ENCODE results near the gene BCAS4. TPM values are rescaled to one million over a fixed set of nuclear protein-coding genes. Genes with fewer than 3 reads are reported as not detected.

Gene BCAS4
- total and polyA plus RNA-seq, 8 donors: 2.9 to 8.2 (median 6.8) TPM

- Histone ChIP-seq H3K36me3 (no peaks in the 10 kb centered on the region), H3K4me3 (no peak overlapping the region), H3K27me3 (no peaks in the 10 kb centered on the region), H3K4me1 (peaks cover 0 to 12% of the 10 kb centered on the region in 2 donors), H3K9me3 (no peaks in the 10 kb centered on the region), H3K27ac (peak overlapping the region in 1 of 2 donors; percentile 28)
- DNase-seq (no peak), ATAC-seq (no peak)
- no peak for TF ChIP-seq CTCF (IDR thresholded peaks at IDR 0.05)
- intact Hi-C loops (cut with DNase I): no loop called here
Measured at GRCh38 chr20:50817776-50818172, 22.9 kb downstream of the BCAS4 start.

GRCh38 chr20:50819349-50819748 is 24.5 kb downstream of the BCAS4 start:
- ATAC-seq: no peak
- Histone ChIP-seq H3K9me3 (no peaks in the 10 kb centered on the region), H3K27me3 (no peaks in the 10 kb centered on the region), H3K36me3 (no peaks in the 10 kb centered on the region), H3K27ac (no peak overlapping the region), H3K4me3 (no peak overlapping the region), H3K4me1 (peaks cover 0 to 12% of the 10 kb centered on the region in 2 donors)
- TF ChIP-seq CTCF (IDR thresholded peaks at IDR 0.05): no peak
- intact Hi-C loops (cut with DNase I): no loop called here
- no peak for DNase-seq

DNA sequence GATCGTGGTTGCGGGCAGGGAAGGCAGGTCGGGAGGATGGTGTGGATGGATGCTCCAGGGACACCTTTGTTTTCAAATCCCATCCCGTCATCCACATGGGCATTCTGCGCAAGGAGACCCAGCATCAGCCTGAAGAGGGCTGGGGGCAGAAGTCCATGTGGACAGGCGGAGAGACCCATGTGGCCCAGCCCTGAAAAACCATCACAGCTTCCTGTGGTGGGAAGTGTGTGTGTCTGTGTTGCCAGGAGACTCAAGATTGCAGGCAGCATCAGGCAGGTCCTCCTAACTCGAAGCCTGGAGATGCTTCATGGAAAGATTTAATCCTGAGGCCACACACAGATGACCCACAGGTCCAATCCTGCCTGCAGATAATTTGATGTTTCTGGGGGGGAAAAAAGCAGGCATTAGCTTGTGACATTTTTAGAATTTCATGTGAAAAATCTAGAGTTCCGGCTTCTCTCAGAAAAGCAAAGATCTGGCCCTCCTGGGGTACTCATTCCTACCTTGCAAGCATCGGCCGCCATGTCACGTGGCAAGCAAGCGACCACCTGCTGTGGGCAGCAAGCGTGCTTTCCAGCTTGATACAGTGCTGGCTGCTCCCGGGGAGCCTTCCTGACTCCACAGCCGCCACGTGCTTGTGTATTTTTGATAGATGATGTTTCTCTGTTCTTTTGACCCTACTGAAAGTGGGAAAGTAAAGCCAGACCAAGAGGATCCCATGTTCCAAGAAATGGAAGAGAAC is 25.8 kb downstream of the BCAS4 start:
- H3K9me3 ChIP-seq: no peaks in the 10 kb centered on the region
- ATAC-seq (no peak), DNase-seq (no peak)
- intact Hi-C loops (cut with DNase I): no loop called here
- no peaks in the 10 kb centered on the region for H3K36me3 ChIP-seq
- H3K27me3 ChIP-seq: no peaks in the 10 kb centered on the region
- no peak for TF ChIP-seq CTCF (IDR thresholded peaks at IDR 0.05)
- no peak overlapping the region for H3K27ac ChIP-seq
- peaks cover 0 to 12% of the 10 kb centered on the region in 2 donors for H3K4me1 ChIP-seq
- no peak overlapping the region for H3K4me3 ChIP-seq

- no peaks in the 10 kb centered on the region for H3K36me3 ChIP-seq
- DNase-seq (no peak), ATAC-seq (no peak)
- H3K27ac ChIP-seq: no peak overlapping the region
- H3K27me3 ChIP-seq: no peaks in the 10 kb centered on the region
- H3K9me3 ChIP-seq: no peaks in the 10 kb centered on the region
- intact Hi-C loops (cut with DNase I): no loop called here
- no peak for TF ChIP-seq CTCF (IDR thresholded peaks at IDR 0.05)
- H3K4me1 ChIP-seq: peaks cover 0 to 12% of the 10 kb centered on the region in 2 donors
- H3K4me3 ChIP-seq: no peak overlapping the region
Measured at GRCh38 chr20:50821257-50821921, 26.5 kb downstream of the BCAS4 start.

DNA sequence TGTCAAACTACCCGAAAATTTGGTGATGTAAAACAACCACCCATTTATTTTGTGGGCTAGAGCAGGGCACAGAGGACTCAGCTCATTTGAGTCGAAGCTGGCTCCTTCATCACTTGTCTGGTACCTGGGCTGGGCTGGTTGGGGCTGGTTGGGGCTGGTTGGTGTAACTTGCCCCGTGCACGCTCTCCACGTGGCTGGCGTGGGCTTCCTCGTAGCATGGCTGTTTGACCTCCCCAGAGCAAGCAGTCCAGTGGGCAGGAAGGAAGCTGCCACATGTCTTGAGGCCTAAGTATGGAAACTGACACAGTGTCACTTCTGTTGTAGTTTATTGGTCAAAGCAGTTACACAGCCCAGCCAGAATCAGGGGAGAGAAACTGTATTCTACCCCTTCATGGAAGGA is 27.1 kb downstream of the BCAS4 start:
- Histone ChIP-seq H3K36me3 (no peaks in the 10 kb centered on the region), H3K4me1 (peaks cover 0 to 12% of the 10 kb centered on the region in 2 donors), H3K27me3 (no peaks in the 10 kb centered on the region), H3K9me3 (no peaks in the 10 kb centered on the region), H3K4me3 (no peak overlapping the region), H3K27ac (no peak overlapping the region)
- TF ChIP-seq CTCF (IDR thresholded peaks at IDR 0.05): no peak
- intact Hi-C loops (cut with DNase I): no loop called here
- ATAC-seq: no peak
- DNase-seq: no peak
